Stimulated activated CD4-positive, alpha-beta T cell treated with anti-CD3 and anti-CD28 coated beads, Interleukin-12 subunit alpha, Interleukin-12 subunit beta, amount 100 ng/mL, for 4 hours (primary cell): ENCODE measurements around the gene TGM3.
A peak's percentile ranks its signal among the peaks of the same experiment; 100 is the strongest.

ENCODE experiments used
- DNase-seq: peaks from one replicate; pipeline ENCODE4 v3.0.0-alpha.2; 2020

Gene TGM3

DNA sequence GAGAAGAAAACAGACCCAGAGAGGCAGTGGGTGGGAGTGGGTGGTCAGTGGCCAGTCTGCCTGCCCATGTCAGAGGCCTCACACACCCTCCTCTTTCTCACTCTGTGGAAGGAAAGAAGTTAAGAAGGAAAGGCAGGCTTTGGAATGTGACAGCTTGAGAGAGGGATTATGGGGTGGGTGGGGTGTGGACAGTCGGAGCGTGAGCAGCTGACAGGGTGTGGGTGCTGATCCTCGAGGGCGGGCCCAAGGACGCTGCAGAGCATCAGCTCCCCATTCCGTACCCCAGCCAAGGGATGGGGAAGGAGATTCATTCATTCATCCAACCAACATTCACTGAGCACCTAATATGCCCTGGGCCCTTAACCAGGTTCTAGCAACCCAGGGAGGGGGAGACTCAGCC is 89.7 kb downstream of the TGM3 start:
- no peak for DNase-seq

DNA sequence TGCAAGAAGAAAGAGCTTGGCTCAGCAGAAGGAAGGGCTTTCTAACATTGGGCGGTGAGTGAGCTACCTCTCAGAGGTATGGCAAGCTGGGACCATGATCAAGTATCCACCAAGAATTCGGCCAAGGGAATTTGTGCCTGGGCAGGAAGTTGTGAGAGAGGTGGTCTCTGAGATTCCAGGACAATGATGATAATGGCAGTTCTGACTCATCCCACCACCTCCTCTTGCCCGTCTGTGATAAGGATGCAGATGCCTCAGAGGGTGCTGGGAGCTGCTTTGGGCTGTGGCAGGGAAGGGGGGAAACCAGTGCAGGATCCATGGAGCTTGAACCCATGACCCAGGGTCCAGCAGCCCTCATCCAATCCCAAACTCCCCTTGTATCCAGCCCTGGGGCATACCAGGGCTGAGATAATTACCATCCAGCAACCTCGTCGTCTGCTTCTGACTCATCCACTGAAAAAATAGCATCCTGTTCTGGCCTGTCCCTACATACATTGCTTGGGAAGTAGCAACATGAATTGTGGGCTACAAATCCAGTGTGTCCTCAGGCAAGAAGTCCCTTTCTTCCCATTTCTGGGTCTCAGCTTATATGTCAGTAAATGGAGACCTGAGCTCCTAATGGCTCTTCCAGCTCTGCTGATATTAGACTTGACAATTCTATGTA is 90.8 kb downstream of the TGM3 start:
- DNase-seq: no peak

DNA sequence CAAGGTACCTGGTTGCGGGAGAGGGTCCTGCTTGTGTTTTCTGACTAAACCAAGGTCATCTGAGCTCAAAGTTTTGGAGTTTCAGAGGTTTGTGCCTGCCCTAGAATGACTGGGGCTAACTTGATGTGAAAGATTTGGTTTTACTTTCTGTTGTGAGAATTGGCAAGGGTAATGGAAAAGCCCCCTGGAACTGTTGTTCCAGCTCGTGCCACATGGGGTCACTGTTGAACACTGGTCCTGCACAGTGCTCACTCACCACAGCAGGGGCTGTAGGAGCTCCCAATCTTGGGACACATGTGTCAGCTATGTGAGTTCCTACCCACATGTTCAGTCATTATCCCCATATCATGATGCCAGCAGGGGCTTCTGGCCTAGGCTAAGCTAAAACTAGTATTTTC is 91.4 kb downstream of the TGM3 start:
- peak; percentile 38 for DNase-seq

DNA sequence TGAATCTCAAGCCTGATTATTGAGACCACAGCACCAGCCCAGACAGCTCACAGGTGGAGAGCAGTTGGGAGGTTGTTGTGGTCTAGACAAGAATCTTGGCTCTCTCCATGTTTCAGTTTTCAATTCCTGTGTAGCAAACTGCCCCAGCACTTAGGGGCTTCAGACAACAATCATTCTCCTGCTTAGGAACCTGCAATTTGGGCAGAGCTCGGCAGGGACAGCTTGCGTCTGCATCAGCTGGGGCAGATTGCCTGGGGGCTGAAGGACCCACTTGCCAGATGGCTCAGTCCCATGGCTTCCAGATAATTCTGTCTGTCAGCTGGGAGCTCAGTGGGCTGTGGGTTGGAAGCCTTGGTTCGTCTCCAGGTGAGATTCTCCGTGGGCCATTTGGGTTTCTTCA is 91.8 kb downstream of the TGM3 start:
- no peak for DNase-seq
